ENCODE results near the gene CCNL2.

DNA sequence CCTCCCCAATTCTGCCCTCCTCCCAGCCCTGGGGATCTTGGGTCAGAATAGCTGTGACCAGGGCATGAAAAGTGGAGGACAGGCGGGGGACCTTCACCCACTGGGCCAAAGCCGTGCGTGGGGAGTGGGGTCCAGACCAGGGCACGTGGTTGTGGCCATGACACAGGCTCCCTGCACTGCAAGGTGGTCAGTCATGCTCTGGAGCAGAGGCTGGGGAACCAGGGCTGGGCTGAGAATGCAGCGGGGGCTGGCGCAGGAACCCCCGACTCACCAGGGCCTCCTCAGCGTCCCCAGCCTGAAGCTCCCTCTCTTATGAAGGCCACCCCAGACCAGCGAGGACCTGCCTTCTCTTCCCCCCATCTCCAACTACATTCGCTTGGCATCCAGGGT, 52.6 kb downstream of the CCNL2 start:
- TF ChIP-seq, protein P1, sequence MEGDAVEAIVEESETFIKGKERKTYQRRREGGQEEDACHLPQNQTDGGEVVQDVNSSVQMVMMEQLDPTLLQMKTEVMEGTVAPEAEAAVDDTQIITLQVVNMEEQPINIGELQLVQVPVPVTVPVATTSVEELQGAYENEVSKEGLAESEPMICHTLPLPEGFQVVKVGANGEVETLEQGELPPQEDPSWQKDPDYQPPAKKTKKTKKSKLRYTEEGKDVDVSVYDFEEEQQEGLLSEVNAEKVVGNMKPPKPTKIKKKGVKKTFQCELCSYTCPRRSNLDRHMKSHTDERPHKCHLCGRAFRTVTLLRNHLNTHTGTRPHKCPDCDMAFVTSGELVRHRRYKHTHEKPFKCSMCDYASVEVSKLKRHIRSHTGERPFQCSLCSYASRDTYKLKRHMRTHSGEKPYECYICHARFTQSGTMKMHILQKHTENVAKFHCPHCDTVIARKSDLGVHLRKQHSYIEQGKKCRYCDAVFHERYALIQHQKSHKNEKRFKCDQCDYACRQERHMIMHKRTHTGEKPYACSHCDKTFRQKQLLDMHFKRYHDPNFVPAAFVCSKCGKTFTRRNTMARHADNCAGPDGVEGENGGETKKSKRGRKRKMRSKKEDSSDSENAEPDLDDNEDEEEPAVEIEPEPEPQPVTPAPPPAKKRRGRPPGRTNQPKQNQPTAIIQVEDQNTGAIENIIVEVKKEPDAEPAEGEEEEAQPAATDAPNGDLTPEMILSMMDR (IDR thresholded peaks at IDR 0.05), result no peak
- TF ChIP-seq POLR2A (IDR thresholded peaks at IDR 0.05) (no peak), EP300 (IDR thresholded peaks at IDR 0.05) (no peak)
